Endodermal cell (in vitro differentiated cells): Measurements from ENCODE around the gene KMT5B. TPM values are rescaled to one million over a fixed set of nuclear protein-coding genes. Genes with fewer than 3 reads are reported as not detected.

ENCODE experiments used
- DNase-seq: peaks from one replicate; pipeline ENCODE4 v3.0.0-alpha.2; 2017
- H3K27ac ChIP-seq: 2 replicates; pipeline ENCODE4 v1.5.1; 2013; ENCODE audit warnings: mild to moderate bottlenecking, low read depth, low read length, moderate library complexity
- H3K27me3 ChIP-seq: 2 replicates; pipeline ENCODE4 v1.6.1; 2013; ENCODE audit warnings: mild to moderate bottlenecking, low read length, moderate library complexity; ENCODE audit not compliant: insufficient read depth, control insufficient read depth, poor library complexity, severe bottlenecking
- H3K36me3 ChIP-seq: 2 replicates; pipeline ENCODE4 v1.7.0; 2013; ENCODE audit warnings: mild to moderate bottlenecking, low read length, moderate library complexity; ENCODE audit not compliant: control insufficient read depth, insufficient read depth
- H3K4me1 ChIP-seq: one replicate; pipeline ENCODE4 v1.7.0; 2013; ENCODE audit warnings: low read length; ENCODE audit not compliant: control insufficient read depth, insufficient read depth
- H3K4me3 ChIP-seq: 2 replicates; pipeline ENCODE4 v1.5.1; 2013; ENCODE audit warnings: mild to moderate bottlenecking, low read length, moderate library complexity
- H3K9ac ChIP-seq: 2 replicates; pipeline ENCODE4 v1.6.1; 2013; ENCODE audit warnings: mild to moderate bottlenecking, low read length, moderate library complexity; ENCODE audit not compliant: poor library complexity, severe bottlenecking; ENCODE audit errors: extremely low read depth
- H3K9me3 ChIP-seq: 2 replicates; pipeline ENCODE4 v1.6.1; 2013; ENCODE audit warnings: mild to moderate bottlenecking, low read length, moderate library complexity; ENCODE audit not compliant: control insufficient read depth
- H3K27ac Mint-ChIP-seq: 2 replicates; pipeline ENCODE4 v1.8.0; 2020; ENCODE audit warnings: mixed read lengths
- H3K27me3 Mint-ChIP-seq: 2 replicates; pipeline ENCODE4 v1.8.0; 2021; ENCODE audit warnings: mild to moderate bottlenecking, mixed read lengths; ENCODE audit not compliant: insufficient read depth
- H3K36me3 Mint-ChIP-seq: 2 replicates; pipeline ENCODE4 v1.8.0; 2020; ENCODE audit warnings: low read depth, mixed read lengths
- H3K4me1 Mint-ChIP-seq: 2 replicates; pipeline ENCODE4 v1.8.0; 2020; ENCODE audit warnings: mixed read lengths
- H3K4me3 Mint-ChIP-seq: 2 replicates; pipeline ENCODE4 v1.8.0; 2020; ENCODE audit warnings: mild to moderate bottlenecking, moderate library complexity, mixed read lengths
- H3K9me3 Mint-ChIP-seq: 2 replicates; pipeline ENCODE4 v1.8.0; 2020; ENCODE audit warnings: mild to moderate bottlenecking, mixed read lengths
- CTCF ChIP-seq: fragments of 200-600 bp; sonication (generic); conservative IDR thresholded peaks from 2 replicates; pipeline ENCODE4 v1.5.0; 2021; ENCODE audit warnings: antibody characterized with exemption, mild to moderate bottlenecking
- WGBS, 2 experiments: methylation state at CpG; one replicate each; pipeline versions ENCODE4 v1.1.5 to v1.1.7; 2013; ENCODE audit warnings: missing lambda C conversion rate in 2 of 2, mixed read lengths in 1 of 2; ENCODE audit not compliant: insufficient coverage in 1 of 2, insufficient read length in 1 of 2; 5-methylcytosine and 5-hydroxymethylcytosine counted together
- total RNA-seq, 2 donors: library from RNA; stranded (reverse); fragmentation: NEBNext Ultra II Directional in 1 of 2; extraction: Animal tissue kit (Norgen Biotek cat#: 25700) in 1 of 2; gene quantifications; 2 replicates in 1 of 2; 3 replicates in 1 of 2; pipeline ENCODE4 v1.2.1, GENCODE V29; 2021

Gene KMT5B
- total RNA-seq, 2 donors from 2014 or later, result 53.3 to 62.3 TPM

- peaks cover 3% of the 10 kb centered on the region for H3K4me1 ChIP-seq
- WGBS, 2 experiments, result 0% methylated on average over 26 to 69 of the region's 73 CpGs
- DNase-seq, result peak; percentile 84
These were observed 92.6 kb downstream of the KMT5B start for GRCh38 chr11:68120273-68121066.

GRCh38 chr11:68118706-68119448, 94.2 kb downstream of the KMT5B start:
- no peak overlapping the region for H3K27ac ChIP-seq
- no peak overlapping the region for H3K9ac ChIP-seq
- Mint-ChIP-seq H3K27me3 (no peaks in the 10 kb centered on the region), H3K9me3 (no peaks in the 10 kb centered on the region), H3K4me3 (peak overlapping the region; percentile 78), H3K4me1 (peaks cover 32% of the 10 kb centered on the region), H3K36me3 (peaks cover 20% of the 10 kb centered on the region), H3K27ac (peak overlapping the region; percentile 52)
- 85 to 91% methylated on average over 3 to 4 of the region's 4 CpGs for WGBS, 2 experiments
- peaks cover 17% of the 10 kb centered on the region for H3K36me3 ChIP-seq
- no peak for DNase-seq
- H3K9me3 ChIP-seq, result no peaks in the 10 kb centered on the region
- H3K4me1 ChIP-seq, result no peaks in the 10 kb centered on the region
- peak overlapping the region; percentile 92 for H3K4me3 ChIP-seq
- H3K27me3 ChIP-seq, result no peaks in the 10 kb centered on the region
- TF ChIP-seq CTCF, result no peak

More at GRCh38 chr11:68120273-68121066, 92.6 kb downstream of the KMT5B start:
- TF ChIP-seq CTCF, result no peak
- no peaks in the 10 kb centered on the region for H3K27me3 ChIP-seq
- peak overlapping the region; percentile 92 for H3K4me3 ChIP-seq
- H3K27ac Mint-ChIP-seq, result peak overlapping the region; percentile 94
- H3K9ac ChIP-seq, result peak overlapping the region; percentile 66
- H3K9me3 ChIP-seq, result no peaks in the 10 kb centered on the region
- H3K4me3 Mint-ChIP-seq, result peak overlapping the region; percentile 78
- H3K4me1 Mint-ChIP-seq, result peaks cover 43% of the 10 kb centered on the region
- H3K9me3 Mint-ChIP-seq, result no peaks in the 10 kb centered on the region
- no peaks in the 10 kb centered on the region for H3K27me3 Mint-ChIP-seq
- H3K36me3 Mint-ChIP-seq, result peaks cover 13% of the 10 kb centered on the region
- H3K36me3 ChIP-seq, result peaks cover 9% of the 10 kb centered on the region
- peak overlapping the region; percentile 80 for H3K27ac ChIP-seq

- Mint-ChIP-seq H3K27me3 (no peaks in the 10 kb centered on the region), H3K36me3 (peaks cover 23% of the 10 kb centered on the region), H3K9me3 (no peaks in the 10 kb centered on the region), H3K4me3 (peak overlapping the region; percentile 78), H3K27ac (peak overlapping the region; percentile 53), H3K4me1 (peaks cover 30% of the 10 kb centered on the region)
- Histone ChIP-seq H3K27me3 (no peaks in the 10 kb centered on the region), H3K27ac (no peak overlapping the region), H3K9ac (no peak overlapping the region), H3K4me1 (no peaks in the 10 kb centered on the region), H3K4me3 (no peak overlapping the region), H3K9me3 (no peaks in the 10 kb centered on the region), H3K36me3 (peaks cover 17% of the 10 kb centered on the region)
- no peak for TF ChIP-seq CTCF
- WGBS, 2 experiments, result 86 to 89% methylated on average over 10 of the region's 11 CpGs
- DNase-seq, result peak; percentile 70
These were observed 95.1 kb downstream of the KMT5B start for GRCh38 chr11:68117853-68118470.
